ENCODE data around the gene MYL4. TPM values are rescaled to one million over a fixed set of nuclear protein-coding genes. Genes with fewer than 3 reads are reported as not detected.
"Not testable (repeated sequence)": the region's sequence is repeated elsewhere in the genome, so short reads cannot be mapped to it uniquely, and the experiment has no call there.

MYL4 gene
- total and polyA plus RNA-seq, 2 donors (not counting 3 experiments of a cell fraction or from before 2014, with no cell fraction given), result 2.0 to 2.1 TPM

DNA sequence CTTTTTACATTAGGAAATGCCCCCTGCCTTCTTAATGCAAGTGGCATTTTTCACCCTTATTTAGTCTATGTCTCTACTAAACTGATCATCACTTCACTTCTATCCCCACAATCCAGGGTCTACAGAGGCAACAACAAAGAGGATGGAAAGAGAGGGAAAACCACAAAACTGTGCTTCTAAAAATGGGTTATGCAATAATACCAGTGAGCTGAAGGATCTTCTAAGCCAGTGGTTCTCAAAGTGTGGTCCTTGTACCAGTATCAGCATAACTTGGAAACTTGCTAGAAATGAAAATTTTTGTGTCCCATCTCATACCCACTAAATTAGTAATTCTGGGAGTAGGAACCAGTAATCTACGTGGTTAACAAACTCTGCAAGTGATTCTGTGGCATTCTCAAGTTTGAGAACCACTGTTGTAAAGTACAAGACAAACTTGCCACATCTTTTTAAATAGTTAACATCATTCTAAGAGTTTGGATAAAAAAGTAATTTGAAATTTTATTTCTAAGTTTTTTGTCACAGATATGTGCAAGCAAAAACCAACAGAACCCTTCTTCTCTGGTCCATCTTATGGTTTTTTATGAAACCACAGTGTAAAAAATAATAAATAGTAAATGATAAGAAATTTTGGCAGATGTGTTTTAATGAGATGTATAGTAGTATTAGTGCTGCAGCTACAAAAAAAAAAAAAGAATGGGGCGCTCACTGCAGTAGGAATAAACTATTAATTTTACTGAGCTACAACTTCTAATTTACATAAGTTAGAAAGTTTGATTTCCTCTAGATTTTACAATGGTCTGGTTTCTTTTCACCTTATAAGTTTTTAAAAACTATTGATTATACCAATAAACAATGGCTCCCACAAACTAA is 36.2 kb upstream of the MYL4 start:
- CTCF ChIA-PET, result interaction anchor here (0.7 to 1.7 kb wide), 2 partner anchors 8 to 143 kb away, joined by 3 to 5 read pairs; no protein-coding TSS in a partner anchor
- no peak for TF ChIP-seq POLR2A (IDR thresholded peaks at IDR 0.05; ENCODE audit: low read depth, low read length)
- no peak for TF ChIP-seq FOS (IDR thresholded peaks at IDR 0.05; ENCODE audit: borderline replicate concordance, insufficient read depth, low read length)
- TF ChIP-seq, protein P1, sequence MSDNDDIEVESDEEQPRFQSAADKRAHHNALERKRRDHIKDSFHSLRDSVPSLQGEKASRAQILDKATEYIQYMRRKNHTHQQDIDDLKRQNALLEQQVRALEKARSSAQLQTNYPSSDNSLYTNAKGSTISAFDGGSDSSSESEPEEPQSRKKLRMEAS (IDR thresholded peaks at IDR 0.05; ENCODE audit: insufficient read depth, insufficient read length), result no peak
- TF ChIP-seq MYC (IDR thresholded peaks at IDR 0.05; ENCODE audit: low read depth, low read length), result no peak
- no peak for TF ChIP-seq CTCF (IDR thresholded peaks at IDR 0.05; ENCODE audit: extremely low read depth in 1 of 2, insufficient read depth in 1 of 2, low read depth in 1 of 2, low read length in 2 of 2)
- no peak for TF ChIP-seq POLR2AphosphoS5 (IDR thresholded peaks at IDR 0.05; ENCODE audit: insufficient read depth, low read depth, low read length)
- no peak for TF ChIP-seq GATA2 (IDR thresholded peaks at IDR 0.05; ENCODE audit: insufficient read depth, insufficient read length, low read depth, low read length)
- TF ChIP-seq EZH2 (IDR thresholded peaks at IDR 0.05; ENCODE audit: borderline replicate concordance, low read depth, low read length, severe bottlenecking), result no peak
- TF ChIP-seq JUN (IDR thresholded peaks at IDR 0.05; ENCODE audit: borderline replicate concordance, insufficient read depth, insufficient read length, low read depth), result no peak
- Histone ChIP-seq H3K9me1 (replicated peaks; ENCODE audit: control insufficient read depth, extremely low read depth, insufficient read depth, low read length) (no peaks in the 10 kb centered on the region), H3K4me3 (replicated peaks in 1 of 3; ENCODE audit: insufficient read depth in 1 of 3, low read depth in 1 of 3, low read length in 3 of 3) (no peak overlapping the region), H3K4me2 (ENCODE audit: insufficient read depth, low read length) (no peak overlapping the region), H3K27ac (ENCODE audit: insufficient read depth, low read depth, low read length) (no peak overlapping the region), H3K27me3 (ENCODE audit: control insufficient read depth in 2 of 2, insufficient read depth in 2 of 2, low read length in 2 of 2) (no peaks in the 10 kb centered on the region), H3K4me1 (ENCODE audit: control insufficient read depth, extremely low read depth, insufficient read depth, low read length) (peaks cover 13% of the 10 kb centered on the region), H3K9me3 (replicated peaks; ENCODE audit: control insufficient read depth, insufficient read depth, low read length) (no peaks in the 10 kb centered on the region), H4K20me1 (replicated peaks; ENCODE audit: control insufficient read depth, extremely low read depth, insufficient read depth, low read length) (peaks cover 4% of the 10 kb centered on the region), H2AFZ (ENCODE audit: low read depth, low read length) (no peak overlapping the region), H3K9ac (replicated peaks; ENCODE audit: extremely low read depth, insufficient read depth, low read length) (no peak overlapping the region), H3K36me3 (ENCODE audit: control insufficient read depth in 2 of 2, extremely low read depth in 1 of 2, insufficient read depth in 2 of 2, low read length in 2 of 2) (peaks cover 3 to 23% of the 10 kb centered on the region in 2 experiments), H3K79me2 (ENCODE audit: control insufficient read depth, insufficient read depth, low read length) (peaks cover 95% of the 10 kb centered on the region)
- no peak for DNase-seq (ENCODE audit: low read depth, low spot score)
- POLR2A ChIA-PET, result no interaction called here
- dilution Hi-C loops (cut with MboI; ENCODE audit: extremely low pct_ligation_motif_present, low sequenced_read_pairs), result no loop called here
- intact Hi-C loops (cut with micrococcal nuclease), result no loop called here
- no peak for FAIRE-seq
- BruUV-seq (replicated peaks), result no TSS peak

DNA sequence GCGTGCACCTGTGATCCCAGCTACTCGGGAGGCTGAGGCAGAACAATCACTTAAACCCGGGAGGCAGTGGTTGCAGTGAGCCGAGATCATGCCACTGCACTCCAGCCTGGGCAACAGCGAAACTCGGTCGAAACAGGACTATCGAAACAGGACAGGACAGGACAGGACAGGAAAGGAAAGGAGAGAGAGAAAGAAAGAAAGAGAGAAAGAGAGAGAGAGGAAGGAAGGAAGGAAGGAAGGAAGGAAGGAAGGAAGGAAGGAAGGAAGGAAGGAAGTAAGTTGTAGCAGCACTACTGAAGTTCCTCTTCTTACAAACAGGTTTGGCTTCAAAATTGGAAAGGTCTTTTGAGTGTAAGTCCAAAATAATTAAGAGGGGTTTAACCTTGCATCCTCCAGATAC is 34.3 kb upstream of the MYL4 start:
- Histone ChIP-seq H3K4me1 (ENCODE audit: control insufficient read depth, extremely low read depth, insufficient read depth, low read length) (peaks cover 16% of the 10 kb centered on the region), H3K79me2 (ENCODE audit: control insufficient read depth, insufficient read depth, low read length) (peaks cover 98% of the 10 kb centered on the region), H3K36me3 (ENCODE audit: control insufficient read depth in 2 of 2, extremely low read depth in 1 of 2, insufficient read depth in 2 of 2, low read length in 2 of 2) (peaks cover 0 to 22% of the 10 kb centered on the region in 2 experiments)
- H3K9ac ChIP-seq (replicated peaks; ENCODE audit: extremely low read depth, insufficient read depth, low read length); BruUV-seq (replicated peaks); dilution Hi-C loops (cut with MboI; ENCODE audit: extremely low pct_ligation_motif_present, low sequenced_read_pairs); FAIRE-seq; H2AFZ ChIP-seq (ENCODE audit: low read depth, low read length); H3K27me3 ChIP-seq (ENCODE audit: control insufficient read depth in 2 of 2, insufficient read depth in 2 of 2, low read length in 2 of 2); DNase-seq (ENCODE audit: low read depth, low spot score); POLR2A ChIA-PET; H3K4me3 ChIP-seq (replicated peaks in 1 of 3; ENCODE audit: insufficient read depth in 1 of 3, low read depth in 1 of 3, low read length in 3 of 3); H3K4me2 ChIP-seq (ENCODE audit: insufficient read depth, low read length); H3K9me3 ChIP-seq (replicated peaks; ENCODE audit: control insufficient read depth, insufficient read depth, low read length); H4K20me1 ChIP-seq (replicated peaks; ENCODE audit: control insufficient read depth, extremely low read depth, insufficient read depth, low read length); intact Hi-C loops (cut with micrococcal nuclease); CTCF ChIA-PET; H3K27ac ChIP-seq (ENCODE audit: insufficient read depth, low read depth, low read length); H3K9me1 ChIP-seq (replicated peaks; ENCODE audit: control insufficient read depth, extremely low read depth, insufficient read depth, low read length): not testable (repeated sequence)

Data from endothelial cell of umbilical vein (primary cell).